ENCODE data around the gene COX20.

GRCh38 chr1:244865028-244865371, 29.5 kb downstream of the COX20 start:
- TF ChIP-seq CTCF (IDR thresholded peaks at IDR 0.05) (no peak), POLR2A (IDR thresholded peaks at IDR 0.05) (no peak)
